ENCODE results near the gene ZFAND3. TPM values are rescaled to one million over a fixed set of nuclear protein-coding genes. Genes with fewer than 3 reads are reported as not detected.

The ZFAND3 gene
- total and polyA plus RNA-seq, 7 donors, result 48.5 to 166 (median 141) TPM

GRCh38 chr6:37967651-37968050, 148.1 kb downstream of the ZFAND3 start:
- Histone ChIP-seq H3K9me3 (no peaks in the 10 kb centered on the region), H3K36me3 (ENCODE audit: insufficient read depth in 1 of 2, low read depth in 1 of 2) (no peaks in the 10 kb centered on the region), H3K4me1 (peaks cover 5% of the 10 kb centered on the region), H3K4me3 (no peak overlapping the region), H3K27ac (no peak overlapping the region), H3K27me3 (ENCODE audit: insufficient read depth in 3 of 3, low read length in 2 of 3) (no peaks in the 10 kb centered on the region)
- no peak for DNase-seq
- 96 to 100% (median 100%) methylated on average over 1 of the region's 1 CpG for WGBS, 3 donors
- no peak for TF ChIP-seq CTCF (IDR thresholded peaks at IDR 0.05)
- ATAC-seq, result no peak
- intact Hi-C loops (cut with DNase I), result no loop called here

- 89 to 96% (median 89%) methylated on average over 2 of the region's 2 CpGs for WGBS, 3 donors
- Histone ChIP-seq H3K4me3 (no peak overlapping the region), H3K27me3 (ENCODE audit: insufficient read depth in 3 of 3, low read length in 2 of 3) (no peaks in the 10 kb centered on the region), H3K4me1 (no peaks in the 10 kb centered on the region), H3K27ac (no peak overlapping the region), H3K36me3 (ENCODE audit: insufficient read depth in 1 of 2, low read depth in 1 of 2) (no peaks in the 10 kb centered on the region), H3K9me3 (peaks cover 19% of the 10 kb centered on the region)
- intact Hi-C loops (cut with DNase I), result loop anchor here in 1 of 2 donors (5.0 kb wide), 1 partner anchor 34 kb away; no protein-coding TSS in a partner anchor
- no peak for TF ChIP-seq CTCF (IDR thresholded peaks at IDR 0.05)
- DNase-seq, result no peak
- ATAC-seq, result no peak
Measured at GRCh38 chr6:37971266-37971665, 151.7 kb downstream of the ZFAND3 start.

GRCh38 chr6:37971711-37972390, 152.3 kb downstream of the ZFAND3 start:
- Histone ChIP-seq H3K9me3 (peaks cover 19% of the 10 kb centered on the region), H3K4me3 (no peak overlapping the region), H3K4me1 (no peaks in the 10 kb centered on the region), H3K27ac (no peak overlapping the region), H3K36me3 (ENCODE audit: insufficient read depth in 1 of 2, low read depth in 1 of 2) (no peaks in the 10 kb centered on the region), H3K27me3 (ENCODE audit: insufficient read depth in 3 of 3, low read length in 2 of 3) (no peaks in the 10 kb centered on the region)
- WGBS, 3 donors, result 79 to 81% (median 80%) methylated on average over 4 of the region's 4 CpGs
- no peak for ATAC-seq
- DNase-seq, result no peak
- intact Hi-C loops (cut with DNase I), result loop anchor here in 1 of 2 donors (5.0 kb wide), 1 partner anchor 35 kb away; no protein-coding TSS in a partner anchor
- TF ChIP-seq CTCF (IDR thresholded peaks at IDR 0.05), result no peak

- peaks cover 19% of the 10 kb centered on the region for H3K9me3 ChIP-seq
- H3K36me3 ChIP-seq (ENCODE audit: insufficient read depth in 1 of 2, low read depth in 1 of 2), result no peaks in the 10 kb centered on the region
- 84 to 93% (median 86%) methylated on average over 1 of the region's 1 CpG for WGBS, 3 donors
- TF ChIP-seq CTCF (IDR thresholded peaks at IDR 0.05), result no peak
- no peak overlapping the region for H3K4me3 ChIP-seq
- H3K27me3 ChIP-seq (ENCODE audit: insufficient read depth in 3 of 3, low read length in 2 of 3), result no peaks in the 10 kb centered on the region
- H3K27ac ChIP-seq, result no peak overlapping the region
- DNase-seq (no peak), ATAC-seq (no peak)
- intact Hi-C loops (cut with DNase I), result loop anchor here in 1 of 2 donors (5.0 kb wide), 1 partner anchor 36 kb away; no protein-coding TSS in a partner anchor
- H3K4me1 ChIP-seq, result no peaks in the 10 kb centered on the region
Measured at GRCh38 chr6:37972994-37973757, 153.6 kb downstream of the ZFAND3 start.
